SKM-1 (cell line): ENCODE results near the gene GM2A.
"Not testable (repeated sequence)": the region's sequence is repeated elsewhere in the genome, so short reads cannot be mapped to it uniquely, and the experiment has no call there.

ENCODE experiments used
- DNase-seq: peaks from one replicate; lab custom pipeline; 2025; ENCODE audit not compliant: unreplicated experiment; lab: John Stamatoyannopoulos, UW

Gene GM2A

GRCh38 chr5:151227918-151228447, 25.0 kb upstream of the GM2A start:
- no peak for DNase-seq

DNA sequence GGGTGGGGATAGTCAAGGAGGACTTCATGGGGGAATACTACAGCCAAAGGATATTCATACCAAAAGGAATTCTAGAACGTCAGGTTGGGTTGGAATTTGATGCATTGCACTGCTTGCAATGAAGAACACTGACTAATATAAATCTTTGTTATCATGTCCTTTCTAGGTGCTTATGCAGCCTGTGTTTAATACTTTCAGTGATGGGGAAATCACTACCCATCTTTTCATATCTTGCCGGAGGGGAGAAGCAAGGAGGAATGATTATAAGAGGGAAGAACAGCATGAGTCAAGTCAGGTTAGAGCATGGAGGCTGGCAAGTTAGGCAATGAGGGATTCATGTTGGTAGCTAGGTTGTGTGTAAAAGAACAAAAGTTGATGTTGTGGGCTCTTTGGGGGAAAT, 24.0 kb upstream of the GM2A start:
- DNase-seq = no peak

DNA sequence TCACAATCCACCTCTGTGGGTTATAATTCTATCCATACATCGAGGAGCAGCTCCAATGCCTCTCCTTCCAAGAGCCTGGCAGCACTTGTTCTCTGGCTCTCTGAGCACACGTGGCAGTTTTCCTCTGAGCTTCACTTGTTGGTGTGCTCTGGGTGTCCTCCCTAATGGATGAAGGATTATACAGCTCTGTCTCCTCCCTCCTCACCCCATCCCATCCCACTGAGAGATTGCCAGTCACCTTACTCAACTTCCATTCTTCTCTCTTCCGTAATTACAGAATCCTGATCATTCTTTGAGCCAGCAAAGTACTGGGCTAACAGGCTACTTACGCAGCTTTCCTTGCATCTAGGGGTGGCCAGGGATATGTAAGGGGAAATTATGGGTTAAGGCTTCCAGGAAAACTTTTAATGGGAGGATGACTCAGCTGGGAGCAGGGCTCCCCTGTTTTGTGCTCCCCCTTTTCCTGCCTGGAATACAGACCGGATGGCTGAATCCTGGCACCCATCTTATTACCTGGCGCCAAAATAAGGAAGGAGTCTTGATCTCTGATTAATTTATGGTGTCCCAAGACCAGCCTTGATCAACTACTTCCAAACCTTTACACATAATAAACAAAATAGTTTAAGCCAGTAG, 22.8 kb upstream of the GM2A start:
- no peak for DNase-seq

- DNase-seq = no peak
Observed at GRCh38 chr5:151231359-151231758, 21.6 kb upstream of the GM2A start.

DNA sequence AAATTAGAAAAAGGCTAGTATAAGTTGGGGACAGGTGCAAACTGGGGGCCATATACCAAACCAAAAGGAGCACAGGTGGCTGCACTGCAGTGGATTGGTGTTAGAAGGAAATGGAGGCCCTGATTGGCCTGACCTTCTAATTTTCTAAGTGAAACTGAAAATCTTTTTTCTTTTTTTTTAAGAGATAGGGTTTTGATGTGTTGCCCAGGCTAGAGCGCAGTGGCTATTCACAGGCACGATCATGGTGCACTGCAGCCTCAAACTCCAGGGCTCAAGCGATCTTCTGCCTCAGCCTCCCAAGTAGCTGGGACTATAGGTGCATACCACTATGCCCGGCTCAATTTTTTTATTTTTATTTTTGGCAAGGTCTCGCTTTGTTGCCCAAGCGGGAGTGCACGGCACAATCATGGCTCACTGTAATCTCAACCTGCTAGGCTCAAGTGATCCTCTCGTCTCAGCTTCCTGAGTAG, 19.3 kb upstream of the GM2A start:
- no peak for DNase-seq

- no peak for DNase-seq
Observed at GRCh38 chr5:151234476-151235238, 18.3 kb upstream of the GM2A start.

GRCh38 chr5:151235239-151235571, 17.8 kb upstream of the GM2A start:
- not testable (repeated sequence) for DNase-seq

- DNase-seq = no peak
Observed at GRCh38 chr5:151236888-151237287, 16.1 kb upstream of the GM2A start.

- DNase-seq = no peak
Observed at GRCh38 chr5:151237685-151238084, 15.3 kb upstream of the GM2A start.

GRCh38 chr5:151238303-151238741, 14.7 kb upstream of the GM2A start:
- no peak for DNase-seq

DNA sequence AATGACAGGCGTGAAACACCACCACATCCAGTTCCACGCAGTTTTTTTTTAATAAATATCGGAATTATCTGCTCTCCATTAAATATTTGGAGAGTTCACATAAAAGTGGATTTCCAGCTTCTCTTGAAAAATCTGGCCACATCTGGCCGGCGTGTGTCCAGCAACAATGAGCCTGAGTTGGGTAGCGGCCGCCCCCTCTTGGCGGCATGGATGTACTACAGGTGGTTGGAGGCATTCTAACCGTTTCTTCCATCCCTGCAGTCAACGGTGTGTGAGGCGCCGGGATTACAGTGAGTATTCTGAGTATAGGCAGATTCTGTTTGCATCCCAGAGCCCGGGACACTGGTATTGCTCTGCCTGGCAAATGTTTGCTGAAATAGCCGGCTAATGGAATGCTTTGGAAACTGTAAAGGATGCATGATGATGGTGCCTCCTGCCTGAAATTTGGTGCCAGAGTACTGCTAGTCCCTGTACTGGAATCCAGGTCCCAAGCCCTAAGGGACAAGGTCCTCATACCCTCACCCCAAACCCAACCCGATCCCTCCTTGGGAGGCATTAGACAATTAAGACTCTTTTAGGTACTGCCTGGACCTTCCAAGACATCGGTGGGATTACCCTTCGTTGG, 13.6 kb upstream of the GM2A start:
- DNase-seq = peak; percentile 25

DNA sequence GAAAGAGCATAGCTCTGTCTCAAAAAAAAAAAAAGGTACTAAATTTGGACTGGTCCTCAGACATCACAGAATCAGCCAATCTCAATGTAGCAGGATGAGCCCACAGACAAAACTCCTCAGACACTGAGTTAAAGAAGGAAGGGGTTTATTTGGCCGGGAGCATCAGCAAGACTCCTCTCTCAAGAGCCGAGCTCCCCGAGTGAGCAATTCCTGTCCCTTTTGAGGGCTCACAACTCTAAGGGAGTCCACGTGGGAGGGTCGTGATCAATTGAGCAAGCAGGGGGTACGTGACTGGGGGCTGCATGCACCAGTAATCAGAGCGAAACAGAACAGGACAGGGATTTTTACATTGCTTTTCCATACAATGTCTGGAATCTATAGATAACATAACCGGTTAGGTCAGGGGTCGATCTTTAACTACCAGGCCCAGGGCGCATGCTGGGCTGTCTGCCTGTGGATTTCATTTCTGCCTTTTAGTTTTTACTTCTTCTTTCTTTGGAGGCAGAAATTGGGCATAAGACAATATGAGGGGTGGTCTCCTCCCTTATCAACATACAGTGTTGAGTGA, 12.6 kb upstream of the GM2A start:
- DNase-seq = not testable (repeated sequence)

- DNase-seq = no peak
Observed at GRCh38 chr5:151240924-151241635, 11.9 kb upstream of the GM2A start.

DNA sequence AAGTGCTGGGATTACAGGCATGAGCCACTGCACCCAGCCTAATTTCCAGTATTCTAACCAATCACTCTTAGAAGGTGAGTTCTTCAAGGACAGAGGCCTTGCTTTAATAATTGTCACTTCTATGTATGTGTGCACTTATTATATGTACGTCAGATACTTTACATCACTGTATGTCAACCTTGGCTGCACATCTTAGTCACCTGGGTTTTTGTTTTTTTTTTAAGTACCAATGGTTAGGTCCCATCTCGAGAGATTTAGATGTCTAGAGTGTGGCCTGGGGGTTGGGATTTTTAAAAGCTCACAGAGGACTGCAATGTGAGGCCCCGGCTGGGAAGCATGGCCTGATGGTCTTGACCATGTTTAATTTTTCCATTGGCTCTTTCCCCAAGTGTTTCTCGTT, 9.9 kb upstream of the GM2A start:
- no peak for DNase-seq

DNA sequence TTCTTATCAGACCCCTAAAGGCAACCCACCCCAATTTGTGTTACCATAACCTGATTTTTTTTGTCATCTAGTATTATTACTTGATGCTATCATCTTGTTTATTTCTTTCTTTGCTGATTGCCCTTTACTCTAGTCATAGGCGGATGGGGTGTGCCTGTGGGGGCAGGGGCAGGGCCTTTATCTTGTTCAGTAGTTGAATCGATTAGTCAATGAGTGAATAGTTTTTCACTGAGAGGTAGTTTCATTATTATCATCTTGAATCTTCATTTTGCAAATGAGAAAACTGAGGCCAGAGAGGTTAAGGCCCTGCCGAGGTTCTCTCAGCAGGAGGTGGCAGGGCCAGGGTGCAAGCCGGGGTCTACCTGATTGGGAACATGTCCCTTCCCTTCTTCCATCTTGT, 9.4 kb upstream of the GM2A start:
- DNase-seq = no peak

DNA sequence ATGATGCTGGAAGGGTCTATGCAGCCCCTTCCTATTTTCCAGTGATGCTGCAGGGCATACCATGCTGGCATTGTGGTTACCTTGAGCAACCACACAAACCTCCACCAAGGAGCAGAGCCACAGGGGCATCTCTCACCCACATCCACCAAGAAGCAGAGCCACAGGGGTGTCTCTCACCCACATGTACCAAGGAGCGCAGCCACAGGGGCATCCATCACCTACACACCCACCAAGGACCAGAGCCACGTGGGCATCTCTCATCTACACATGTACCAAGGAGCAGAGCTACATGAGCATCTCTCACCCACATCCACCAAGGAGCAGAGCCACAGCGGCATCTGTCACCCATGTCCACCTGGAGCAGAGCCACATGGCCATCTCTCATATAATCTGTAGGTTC, 8.8 kb upstream of the GM2A start:
- no peak for DNase-seq

- DNase-seq = no peak
Observed at GRCh38 chr5:151245680-151246219, 7.2 kb upstream of the GM2A start.

GRCh38 chr5:151248651-151249050, 4.3 kb upstream of the GM2A start:
- no peak for DNase-seq

DNA sequence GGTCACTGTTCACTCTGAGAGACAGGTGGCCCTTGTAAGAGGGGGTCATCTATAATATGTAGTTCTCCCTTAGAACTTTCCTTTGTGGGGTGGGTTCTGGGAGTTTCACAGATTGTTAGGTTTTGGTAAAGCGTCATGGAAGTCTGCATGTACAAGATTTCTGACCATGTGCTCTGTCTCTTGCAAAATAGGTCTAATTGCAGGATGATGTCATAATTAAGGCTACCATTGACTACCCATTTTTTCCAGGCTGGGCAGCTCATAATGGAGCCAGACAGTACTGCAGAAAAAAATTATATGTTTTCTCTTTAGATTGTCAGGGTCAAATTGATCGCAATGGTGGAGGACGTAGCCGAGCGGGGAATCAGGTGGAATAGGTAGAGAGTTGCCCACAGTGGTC, 3.7 kb upstream of the GM2A start:
- no peak for DNase-seq

DNA sequence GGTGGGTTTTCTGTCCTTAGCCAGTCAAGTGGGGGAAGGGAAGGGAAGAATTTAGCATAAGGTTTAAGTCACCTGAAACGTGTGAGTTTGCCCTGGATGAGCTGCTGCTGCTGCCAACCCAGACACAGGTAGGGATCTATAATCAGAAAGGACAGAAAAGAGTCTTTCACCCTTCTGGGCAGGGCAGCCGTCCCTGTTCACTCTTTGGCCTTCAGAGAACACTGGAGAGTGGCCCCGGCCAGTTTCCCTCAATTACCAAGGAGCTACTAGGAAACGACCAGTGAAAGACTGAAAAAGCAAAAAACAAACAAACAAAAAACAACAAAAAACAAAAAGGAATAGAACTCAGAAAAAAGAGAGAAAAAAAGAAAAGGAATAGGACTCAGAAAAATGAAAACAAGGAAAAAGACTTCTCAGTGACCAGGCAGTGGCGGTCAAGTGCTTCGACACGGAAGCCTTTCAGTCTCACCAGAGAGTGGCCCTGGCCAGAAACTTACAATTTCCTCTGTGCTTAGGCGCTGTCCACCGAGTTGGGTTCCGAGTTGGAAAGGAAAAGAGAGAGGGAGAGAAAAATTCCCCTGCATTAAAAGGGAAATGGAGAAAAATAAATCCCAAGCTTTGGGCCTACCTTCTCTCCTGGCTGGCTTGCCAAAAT, 2.5 kb upstream of the GM2A start:
- no peak for DNase-seq
